ENCODE measurements around the gene BEGAIN. TPM values are rescaled to one million over a fixed set of nuclear protein-coding genes. Genes with fewer than 3 reads are reported as not detected.

Gene BEGAIN
- total and polyA plus RNA-seq, 2 of the 8 experiments (the other 6 are each of a cell fraction or from before 2014, with no cell fraction given): 2.9 to 3.0 TPM

- TF ChIP-seq CHD7 (IDR thresholded peaks at IDR 0.05; ENCODE audit: insufficient replicate concordance, low read length) (no peak), RXRA (IDR thresholded peaks at IDR 0.05; ENCODE audit: insufficient read depth, low read depth, low read length) (no peak), CTBP2 (IDR thresholded peaks at IDR 0.05; ENCODE audit: borderline replicate concordance, insufficient read depth, insufficient read length, low read length) (no peak), GABPA (IDR thresholded peaks at IDR 0.05; ENCODE audit: borderline replicate concordance, insufficient read depth, low read length) (no peak)
These were observed 12.8 kb upstream of the BEGAIN start (continued) for GRCh38 chr14:100599981-100600380.

All from H1 (cell line).